PC-9 (cell line): ENCODE results near the gene C1orf74.

Experiments used
- CTCF ChIP-seq: fragments of 200-600 bp; sonication (generic); conservative IDR thresholded peaks from 2 replicates; pipeline ENCODE4 v1.6.1; 2017; ENCODE audit warnings: mixed run types, antibody characterized with exemption, mild to moderate bottlenecking, moderate library complexity
- EZH2 ChIP-seq: fragments of 200-600 bp; sonication (generic); IDR thresholded peaks from 2 replicates; pipeline ENCODE4 v1.8.0; 2017; ENCODE audit warnings: antibody characterized with exemption, low read depth

DNA sequence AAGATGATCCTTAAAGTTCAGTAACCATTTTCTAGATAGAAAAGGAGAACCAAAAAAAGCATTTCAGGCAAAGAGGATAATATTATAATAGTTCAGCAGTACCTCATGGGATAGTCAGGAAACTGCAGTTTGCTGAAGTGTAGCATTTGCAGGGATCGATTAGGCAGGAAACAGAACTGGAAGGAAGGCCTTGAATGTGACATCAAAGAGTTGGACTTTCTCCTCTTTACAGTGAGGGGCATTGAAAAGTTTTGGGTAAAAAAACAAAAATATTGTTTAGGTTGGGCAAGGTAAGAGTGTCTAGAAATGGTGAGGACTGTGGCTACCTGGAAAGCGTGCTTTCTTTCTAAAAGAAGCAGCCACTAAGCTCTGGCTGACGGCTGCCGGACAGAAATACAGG is 29.5 kb upstream of the C1orf74 start:
- TF ChIP-seq CTCF, result no peak
- no peak for TF ChIP-seq EZH2
